HG03039 (cell line): ENCODE measurements around the gene KISS1R.
"Not testable (repeated sequence)": the region's sequence is repeated elsewhere in the genome, so short reads cannot be mapped to it uniquely, and the experiment has no call there.

ENCODE experiments used
- ATAC-seq: cut with Tn5 transposase; IDR thresholded peaks from one replicate; pipeline ENCODE4 v1.9.1; 2021; ENCODE audit warnings: mild to moderate bottlenecking, moderate library complexity; ENCODE audit not compliant: unreplicated experiment

Gene KISS1R

DNA sequence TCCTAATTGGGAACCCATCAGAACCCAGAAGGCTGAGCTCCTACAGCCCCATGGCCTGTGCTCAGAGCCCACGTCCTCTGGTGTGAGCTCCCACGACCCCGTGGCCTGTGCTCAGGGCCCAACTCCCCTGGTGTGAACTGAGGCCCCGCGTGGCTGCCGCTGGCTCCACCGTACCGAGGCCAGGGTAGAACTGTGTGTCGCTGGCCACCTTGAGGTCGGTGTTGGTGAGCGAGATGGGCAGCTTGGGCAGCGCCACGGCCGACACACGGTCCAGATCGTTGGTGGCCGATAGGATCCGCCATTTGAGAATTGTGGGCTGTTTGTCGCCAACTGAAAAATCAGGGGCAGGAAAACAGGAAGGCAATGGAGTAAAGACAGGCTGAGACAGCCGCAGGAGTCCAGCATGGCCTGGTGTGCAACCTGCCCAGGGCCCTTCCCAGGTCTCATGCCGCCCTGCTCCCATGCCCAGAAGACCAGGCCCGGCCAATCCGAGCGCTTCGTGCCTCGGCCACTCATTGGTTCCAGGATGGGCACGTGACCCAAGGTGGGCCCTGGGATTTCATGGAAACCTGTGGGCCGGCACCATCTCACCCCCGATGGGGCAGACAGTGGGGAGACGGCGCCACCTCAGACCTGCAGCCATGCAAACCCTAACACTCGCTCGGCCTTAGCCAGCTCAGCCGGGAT lies 35.6 kb upstream of the KISS1R start:
- no peak for ATAC-seq

DNA sequence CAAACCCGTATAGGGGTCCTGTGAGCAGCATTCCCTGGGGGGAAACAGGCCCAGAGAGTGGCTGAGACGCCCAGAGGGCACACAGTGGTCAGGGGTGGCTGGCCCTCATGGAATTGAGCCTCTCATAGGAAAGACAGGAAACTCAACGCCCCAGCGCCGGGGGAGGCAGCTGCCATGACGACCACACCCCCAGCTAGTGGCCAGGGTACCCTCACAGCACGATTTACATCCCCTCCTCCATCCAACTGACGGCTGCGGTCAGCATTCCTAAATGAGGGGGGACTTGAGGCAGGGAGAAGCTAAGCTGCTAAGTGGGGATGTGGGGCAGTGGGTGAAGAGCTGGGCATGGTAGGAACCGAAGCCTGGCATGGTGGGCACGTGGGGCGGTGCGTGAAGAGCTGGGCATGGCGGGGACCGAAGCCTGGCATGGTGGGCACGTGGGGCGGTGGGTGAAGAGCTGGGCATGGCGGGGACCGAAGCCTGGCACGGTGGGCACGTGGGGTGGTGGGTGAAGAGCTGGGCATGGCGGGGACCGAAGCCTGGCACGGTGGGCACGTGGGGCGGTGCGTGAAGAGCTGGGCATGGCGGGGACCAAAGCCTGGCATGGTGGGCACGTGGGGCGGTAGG lies 34.1 kb upstream of the KISS1R start:
- ATAC-seq = no peak

DNA sequence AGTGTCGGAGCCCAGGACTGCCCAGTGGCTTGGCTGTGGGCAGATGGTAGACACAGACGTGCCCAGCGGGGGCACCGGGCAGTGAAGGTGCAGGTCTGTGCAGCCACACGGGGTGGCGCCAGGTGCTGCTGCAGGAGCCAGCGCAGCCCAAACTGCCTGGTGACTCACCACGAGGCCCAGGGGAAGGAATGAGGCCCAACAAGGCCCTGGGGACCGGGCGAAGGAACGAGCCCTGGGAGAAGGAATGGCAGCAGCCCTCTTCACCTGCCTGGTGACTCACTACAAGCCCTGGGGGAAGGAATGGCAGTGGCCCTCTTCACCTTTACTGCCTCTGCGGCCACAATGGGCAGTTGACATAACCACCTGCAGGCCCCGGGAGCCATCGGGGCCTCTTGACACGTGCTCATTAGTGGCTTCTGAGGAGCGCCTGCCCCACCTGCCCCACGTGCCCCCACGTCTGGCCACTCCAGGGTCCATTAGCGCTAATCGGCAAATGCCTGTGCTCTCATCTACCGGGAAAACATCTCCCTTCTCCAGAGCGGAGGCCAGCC lies 33.4 kb upstream of the KISS1R start:
- ATAC-seq = no peak

DNA sequence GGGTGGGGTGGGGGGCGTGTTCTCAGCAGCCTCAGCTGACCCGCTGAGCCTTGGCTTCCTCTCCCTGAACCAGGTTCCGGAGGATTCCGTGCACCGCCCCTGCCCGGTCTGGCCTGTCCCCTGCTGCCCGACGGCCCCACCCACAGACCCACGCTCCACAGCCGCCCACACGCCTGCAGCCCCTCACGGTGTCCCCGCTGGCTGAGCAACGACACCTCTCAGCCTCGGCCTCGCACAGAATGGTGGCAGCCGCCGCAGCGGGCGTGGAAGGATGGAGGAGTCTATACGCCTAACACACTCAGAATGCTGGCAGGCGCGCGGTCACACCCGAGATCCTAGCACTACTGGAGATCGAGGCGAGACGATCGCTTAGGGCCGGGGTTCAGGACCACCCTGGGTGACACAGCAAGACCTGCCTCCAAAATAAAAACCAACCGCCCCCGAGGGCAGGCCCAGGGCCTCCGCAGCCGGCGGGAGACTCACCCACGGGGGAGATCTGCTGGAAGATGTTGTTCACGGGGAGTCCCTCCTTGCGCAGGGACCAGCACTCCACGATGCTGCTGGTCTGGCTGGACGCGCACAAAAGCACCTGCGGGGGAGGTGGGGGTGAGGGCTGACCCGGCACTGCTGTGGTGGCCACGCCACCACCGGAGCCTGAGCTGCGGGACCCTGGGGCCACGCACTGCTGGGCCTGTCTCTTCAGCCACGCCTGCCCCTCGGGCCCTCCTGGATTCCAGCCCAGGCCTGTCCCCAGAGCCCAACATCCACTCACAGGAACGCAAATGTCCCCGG lies 32.5 kb upstream of the KISS1R start:
- no peak for ATAC-seq

DNA sequence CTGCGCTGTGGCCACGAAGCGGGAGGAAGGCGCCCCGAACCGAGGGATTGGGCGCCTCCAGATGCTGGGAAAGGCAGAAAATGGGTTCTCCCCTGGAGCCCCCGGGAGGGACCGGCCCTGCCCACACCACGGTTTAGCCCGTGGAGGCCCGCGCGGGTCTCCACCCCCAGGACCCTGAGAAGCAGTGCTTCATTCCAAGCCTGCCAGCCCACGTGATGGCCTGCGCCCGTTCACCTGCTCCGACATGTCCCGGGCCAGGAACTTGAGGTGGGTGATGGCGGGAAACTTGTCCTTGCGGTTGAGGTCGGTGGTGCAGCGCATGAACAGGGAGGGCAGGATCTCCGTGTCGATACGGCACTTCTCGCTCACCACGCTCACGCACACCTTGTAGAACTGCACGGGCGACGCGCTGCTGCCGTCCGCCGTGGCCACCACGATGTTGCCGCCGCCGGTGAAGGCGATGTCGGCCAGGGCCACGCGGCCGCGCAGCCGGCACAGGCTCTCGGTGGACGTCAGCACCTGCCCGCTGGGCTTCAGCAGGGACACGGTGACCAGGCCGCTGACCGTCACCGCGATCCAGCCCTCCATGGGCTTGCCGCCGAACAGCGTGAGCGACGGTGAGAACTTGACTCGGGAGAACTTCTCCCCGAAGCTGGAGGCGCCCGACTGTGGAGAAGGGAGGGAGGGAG lies 31.5 kb upstream of the KISS1R start:
- ATAC-seq = no peak

DNA sequence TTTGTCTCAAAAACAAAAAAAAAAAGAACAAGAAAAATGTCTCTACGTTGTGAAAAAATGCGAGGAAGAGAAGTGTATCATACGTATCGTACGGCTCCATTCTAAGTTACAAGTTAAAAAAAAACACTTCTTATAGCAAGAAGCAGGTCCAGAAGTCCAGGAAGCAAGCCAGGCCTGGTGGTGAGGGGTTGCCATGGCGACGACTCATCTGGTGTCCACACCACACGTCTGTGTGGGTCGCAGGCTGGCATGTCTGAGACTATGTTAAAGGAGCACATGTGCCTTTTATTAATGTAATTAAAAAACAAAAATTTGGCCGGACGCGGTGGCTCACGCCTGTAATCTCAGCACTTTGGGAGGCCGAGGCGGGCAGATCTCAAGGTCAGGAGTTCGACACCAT lies 30.1 kb upstream of the KISS1R start:
- no peak for ATAC-seq

DNA sequence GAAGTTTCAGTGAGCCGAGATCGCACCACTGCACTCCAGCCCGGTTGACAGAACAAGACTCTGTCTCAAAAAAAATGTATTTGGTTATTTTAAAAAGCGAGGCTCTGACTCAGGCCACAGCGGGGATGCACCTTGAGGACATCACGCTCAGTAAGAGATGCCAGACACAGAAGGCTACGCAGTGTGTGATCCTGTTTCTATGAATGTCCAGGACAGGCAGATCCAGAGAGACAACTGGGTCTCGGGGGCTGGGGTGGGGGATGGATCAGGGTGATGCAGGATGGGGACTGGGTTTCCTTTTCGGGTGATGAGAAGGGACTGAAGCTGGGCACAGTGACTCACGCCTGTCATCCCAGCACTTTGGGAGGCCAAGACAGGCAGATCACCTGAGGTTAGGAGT lies 29.5 kb upstream of the KISS1R start:
- no peak for ATAC-seq

DNA sequence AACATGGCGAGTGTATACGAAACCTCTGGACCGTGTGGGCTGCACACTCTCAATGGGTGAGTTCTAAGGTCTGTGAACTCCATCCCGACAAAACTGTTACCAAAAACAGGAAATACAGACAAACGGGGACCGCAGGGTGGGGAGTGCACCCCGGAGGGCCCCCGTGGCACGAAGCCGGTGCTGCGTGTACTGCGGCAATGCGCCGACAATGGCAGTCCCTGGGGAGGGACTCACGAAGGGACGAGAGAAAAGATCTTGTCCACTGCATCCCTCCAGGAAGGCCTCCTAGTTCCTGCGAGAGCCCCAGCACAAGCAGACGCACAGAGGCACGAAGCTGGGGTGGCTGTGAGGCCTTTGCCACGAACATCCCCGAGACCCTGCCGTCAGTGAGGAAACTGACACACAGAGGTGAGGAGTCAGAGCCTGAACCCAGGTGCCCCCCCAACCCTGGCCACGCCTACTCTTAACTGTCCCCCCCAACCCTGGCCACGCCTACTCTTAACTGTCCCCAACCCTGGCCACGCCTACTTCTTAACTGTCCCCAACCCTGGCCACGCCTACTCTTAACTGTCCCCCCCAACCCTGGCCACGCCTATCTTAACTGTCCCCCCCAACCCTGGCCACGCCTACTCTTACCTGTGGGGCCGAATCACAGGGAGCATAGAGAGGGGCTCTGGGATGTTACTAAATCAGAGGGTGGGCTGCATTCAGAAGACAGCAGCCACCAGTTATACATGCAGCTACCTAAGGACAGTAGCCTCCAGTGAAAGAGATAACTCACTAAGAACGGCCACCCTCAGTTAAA lies 28.4 kb upstream of the KISS1R start:
- no peak for ATAC-seq

DNA sequence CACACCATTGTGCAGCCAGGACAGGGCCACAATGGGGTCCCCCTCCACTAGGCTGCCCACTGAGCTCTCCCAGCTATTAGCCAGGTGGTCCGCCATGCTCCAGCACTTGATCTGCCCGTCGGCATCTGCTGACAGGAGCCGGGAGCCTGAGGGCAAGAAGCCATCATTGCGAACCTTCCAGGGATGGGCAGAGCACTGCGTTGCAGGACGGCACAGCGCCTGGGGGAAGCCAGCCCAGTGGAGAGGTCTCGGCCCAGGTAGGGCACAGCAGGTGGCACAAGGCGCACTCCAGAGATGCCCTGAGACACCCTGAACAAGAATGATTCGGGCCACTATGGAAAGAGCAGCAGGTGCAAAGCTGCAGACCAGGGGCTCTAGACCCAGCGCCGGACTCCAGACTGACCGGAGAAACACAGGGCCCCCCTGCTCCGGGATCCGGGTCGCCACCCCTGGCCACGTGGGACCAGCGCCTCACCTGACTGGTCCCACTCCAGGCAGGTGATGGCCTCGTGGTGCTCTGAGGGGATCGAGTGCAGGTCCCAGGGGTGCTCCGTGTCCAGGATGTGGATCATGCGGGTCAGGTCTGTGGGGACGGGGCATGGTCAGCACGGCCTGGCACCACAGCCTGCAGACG lies 27.4 kb upstream of the KISS1R start:
- no peak for ATAC-seq

DNA sequence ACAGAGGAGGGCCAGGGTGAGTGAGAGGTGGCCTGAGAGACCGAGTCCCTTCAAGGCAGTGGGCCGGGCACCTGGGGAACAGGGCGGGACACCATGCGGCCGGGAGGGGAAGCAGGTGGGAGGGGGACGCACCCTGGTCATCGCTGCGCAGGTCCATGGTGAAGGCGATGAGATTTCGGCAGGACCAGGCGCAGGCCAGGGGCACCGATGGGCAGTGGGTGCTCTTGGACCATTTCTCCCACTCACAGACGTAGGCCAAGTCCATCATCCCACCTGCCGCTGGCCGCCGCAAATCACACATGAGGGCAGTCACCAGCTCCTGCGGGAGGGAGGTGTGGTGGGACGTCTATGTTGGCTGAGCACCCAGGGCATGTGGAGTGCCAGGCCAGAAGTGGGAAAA lies 26.3 kb upstream of the KISS1R start:
- ATAC-seq = no peak

DNA sequence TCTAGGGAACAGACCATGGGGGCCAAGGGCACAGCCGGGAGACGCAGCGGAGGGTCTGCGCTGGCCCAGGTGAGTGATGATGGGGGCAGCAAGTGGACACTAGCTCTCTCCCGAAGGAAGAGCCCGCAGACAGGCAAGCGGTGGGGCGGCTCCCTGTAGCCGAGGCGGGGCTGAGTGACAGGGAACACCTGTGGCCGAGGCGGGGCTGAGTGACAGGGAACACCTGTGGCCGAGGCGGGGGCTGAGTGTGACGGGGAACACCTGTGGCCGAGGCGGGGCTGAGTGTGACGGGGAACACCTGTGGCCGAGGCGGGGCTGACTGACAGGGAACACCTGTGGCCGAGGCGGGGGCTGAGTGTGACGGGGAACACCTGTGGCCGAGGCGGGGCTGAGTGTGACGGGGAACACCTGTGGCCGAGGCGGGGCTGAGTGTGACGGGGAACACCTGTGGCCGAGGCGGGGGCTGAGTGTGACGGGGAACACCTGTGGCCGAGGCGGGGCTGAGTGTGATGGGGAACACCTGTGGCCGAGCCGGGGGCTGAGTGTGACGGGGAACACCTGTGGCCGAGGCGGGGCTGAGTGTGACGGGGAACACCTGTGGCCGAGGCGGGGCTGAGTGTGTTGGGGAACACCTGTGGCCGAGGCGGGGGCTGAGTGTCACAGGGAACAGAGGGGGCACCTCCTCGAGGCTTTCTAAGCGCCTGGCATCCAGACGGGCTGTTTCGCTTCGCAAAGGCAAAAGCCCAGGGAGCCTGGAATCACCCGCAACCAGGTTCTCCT lies 25.5 kb upstream of the KISS1R start:
- not testable (repeated sequence) for ATAC-seq

DNA sequence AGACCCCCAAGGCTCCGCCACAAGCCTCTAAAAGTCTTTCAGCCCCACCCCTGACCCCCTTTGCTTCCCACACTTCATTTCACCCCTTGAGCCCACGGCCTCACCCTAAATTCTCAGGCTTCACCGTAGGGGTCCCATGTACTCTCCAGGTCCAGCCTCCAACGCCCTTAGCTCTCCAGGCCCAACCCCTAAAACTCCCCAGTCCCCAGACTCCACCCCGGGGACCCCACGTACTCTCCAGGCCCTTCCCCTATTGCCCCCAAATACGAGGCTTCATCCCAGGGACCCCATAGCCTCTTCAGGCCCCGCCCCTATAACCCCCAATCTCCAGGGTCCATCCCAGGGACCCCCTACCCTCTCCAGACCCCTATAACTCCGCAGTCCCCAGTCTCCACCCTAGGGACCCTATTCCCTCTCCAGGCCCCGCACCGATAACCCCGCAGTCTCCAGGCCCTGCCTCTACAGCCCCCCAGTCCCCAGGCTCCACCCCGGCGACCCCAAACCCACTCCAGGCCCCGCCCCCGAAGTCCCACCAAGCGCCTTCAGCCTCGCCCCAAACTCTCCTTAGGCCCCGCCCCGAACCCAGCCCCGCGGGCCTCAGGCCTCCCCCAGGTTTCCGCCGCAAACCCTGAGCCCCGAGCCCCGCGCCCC lies 24.8 kb upstream of the KISS1R start:
- no peak for ATAC-seq

DNA sequence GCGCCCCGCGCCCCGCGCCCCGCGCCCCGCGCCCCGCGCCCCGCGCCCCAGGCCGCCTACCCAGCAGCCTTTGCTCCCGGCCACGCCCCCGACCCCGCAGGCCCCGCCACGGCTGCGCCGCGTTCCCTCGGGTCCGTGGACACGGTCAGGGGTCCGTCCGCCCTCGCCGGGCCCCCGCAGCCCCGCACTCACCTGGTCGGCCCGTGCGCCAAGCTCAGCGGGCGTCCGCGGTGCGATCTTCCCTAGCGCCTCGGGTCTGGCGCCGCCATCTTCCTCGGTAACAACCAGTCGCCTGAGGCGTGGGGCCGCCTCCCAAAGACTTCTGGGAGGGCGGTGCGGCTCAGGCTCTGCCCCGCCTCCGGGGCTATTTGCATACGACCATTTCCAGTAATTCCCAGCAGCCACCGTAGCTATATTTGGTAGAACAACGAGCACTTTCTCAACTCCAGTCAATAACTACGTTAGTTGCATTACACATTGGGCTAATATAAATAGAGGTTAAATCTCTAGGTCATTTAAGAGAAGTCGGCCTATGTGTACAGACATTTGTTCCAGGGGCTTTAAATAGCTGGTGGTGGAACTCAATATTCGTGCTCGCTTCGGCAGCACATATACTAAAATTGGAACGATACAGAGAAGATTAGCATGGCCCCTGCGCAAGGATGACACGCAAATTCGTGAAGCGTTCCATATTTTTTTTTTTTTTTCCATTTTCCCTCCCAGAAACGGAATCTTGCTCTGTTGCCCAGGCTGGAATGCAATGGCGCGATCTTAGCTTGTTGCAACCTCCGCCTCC lies 24.0 kb upstream of the KISS1R start, which contains the start of the genes MED16 and RNU6-9:
Gene MED16, minus strand, starts transcription at position 294 of the 796 bp plus-strand sequence. CDS start 2,056 bp downstream, outside the sequence.
Gene RNU6-9, plus strand, starts transcription at position 591 of the 796 bp plus-strand sequence.
- peak; percentile 77 for ATAC-seq

DNA sequence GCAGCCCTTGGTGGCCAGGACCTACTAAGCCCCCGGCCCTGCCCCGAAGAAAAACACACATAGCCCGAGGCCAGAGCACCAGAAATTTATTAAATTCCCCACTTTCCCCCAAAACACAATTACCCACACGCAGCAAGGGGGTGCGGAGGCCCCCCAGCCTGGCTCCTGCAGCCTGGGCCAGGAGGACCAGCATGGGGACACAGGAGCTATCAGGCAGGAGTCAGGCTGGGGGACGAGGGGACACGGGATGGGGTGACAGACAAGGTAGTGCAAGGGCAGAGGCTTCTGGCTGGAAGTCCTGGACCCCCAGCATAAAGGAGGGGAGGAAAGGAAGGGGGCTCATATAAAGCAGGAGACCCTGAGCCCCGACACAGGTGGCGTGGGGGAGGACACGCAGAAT lies 20.7 kb upstream of the KISS1R start:
- no peak for ATAC-seq

DNA sequence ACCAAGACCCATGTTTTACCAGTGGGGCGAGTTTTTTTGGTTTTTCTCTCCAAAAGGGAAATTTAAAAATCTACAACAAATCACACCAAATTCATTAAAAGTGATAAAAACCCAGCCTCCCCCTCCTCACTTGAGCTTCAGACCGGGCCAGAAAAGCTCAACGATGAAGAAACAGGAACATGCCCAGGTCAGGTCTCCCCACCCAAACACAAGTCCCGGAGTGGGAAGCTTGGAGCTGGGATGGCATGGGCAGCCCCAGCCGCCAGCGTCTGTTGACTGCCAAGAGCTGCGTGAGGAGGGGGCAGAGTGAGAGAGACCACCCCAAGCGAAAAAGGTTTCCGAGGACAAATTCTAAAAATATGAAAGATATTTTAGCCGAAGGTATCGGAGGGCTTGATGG lies 20.1 kb upstream of the KISS1R start:
- no peak for ATAC-seq

DNA sequence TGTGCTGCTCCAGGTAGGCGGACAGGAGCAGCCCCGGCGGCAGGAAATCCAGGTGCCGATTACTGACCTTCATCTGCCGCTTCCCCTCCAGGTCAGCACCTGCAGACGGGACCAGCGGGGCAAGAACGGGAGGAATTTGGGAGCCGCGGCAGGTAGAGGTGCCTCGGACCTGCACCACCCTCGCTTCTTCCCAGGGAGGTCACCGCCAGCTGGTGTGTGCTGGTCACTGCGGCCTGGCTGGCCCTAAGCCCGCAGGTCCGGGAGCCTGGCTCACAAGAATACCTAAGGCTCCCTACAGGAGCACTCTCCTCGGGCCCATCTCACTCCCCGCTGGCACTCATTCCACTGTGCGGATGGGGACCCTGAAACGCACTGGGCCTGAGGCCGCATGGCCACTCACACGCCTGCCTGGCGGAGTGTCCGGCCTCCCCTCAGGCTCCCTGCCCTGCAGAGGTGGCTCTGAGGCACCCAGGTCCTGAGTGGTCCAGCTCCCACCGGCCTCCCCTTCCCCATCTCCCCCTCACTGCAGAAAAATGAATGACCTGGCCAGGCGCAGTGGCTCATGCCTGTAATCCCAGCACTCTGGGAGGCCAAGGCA lies 19.6 kb upstream of the KISS1R start:
- no peak for ATAC-seq

DNA sequence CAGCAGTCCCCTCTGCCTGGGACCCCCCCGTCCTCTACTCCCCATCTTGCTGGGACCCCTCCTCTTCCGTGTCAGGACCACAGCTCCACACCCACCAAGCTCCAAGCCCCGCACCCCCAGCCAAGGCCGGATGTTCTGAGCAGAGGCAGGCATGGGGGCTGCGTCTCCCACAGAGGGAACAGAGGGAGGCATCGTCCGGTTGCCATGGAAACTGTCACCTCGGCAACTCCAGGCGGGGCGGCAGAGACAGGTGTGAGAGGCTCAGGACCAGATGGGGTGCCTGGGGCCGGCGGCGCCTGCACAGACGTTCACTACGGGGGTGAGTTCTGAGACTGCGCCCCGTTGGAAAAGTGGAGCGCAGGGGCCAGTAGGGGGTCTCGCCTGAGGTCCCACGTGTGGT lies 18.5 kb upstream of the KISS1R start:
- no peak for ATAC-seq
